HCT116 (cell line): ENCODE results near the gene GLMP. TPM values are rescaled to one million over a fixed set of nuclear protein-coding genes. Genes with fewer than 3 reads are reported as not detected.

ENCODE experiments used
- ATAC-seq: fragments of 200-7000 bp; cut with Tn5 transposase; 2 replicates; pipeline ENCODE4 v1.9.1; 2020; ENCODE audit warnings: mild to moderate bottlenecking, moderate library complexity
- BruUV-seq: library from RNA; stranded (reverse); fragments of 400-500 nt; replicated peaks from 2 replicates; lab custom pipeline; 2021; lab: Mats Ljungman, UMichigan
- CTCF ChIA-PET: fragments of 300-600 bp; sonication (Branson Sonifier 250); formaldehyde crosslinking; loops from one replicate; lab custom pipeline; 2021; ENCODE audit warnings: antibody characterized with exemption; lab: Charles Lee
- POLR2A ChIA-PET: fragments of 300-600, 350-600 bp; sonication (Branson Sonifier 250); formaldehyde crosslinking; loops from one replicate; lab custom pipeline; 2021; ENCODE audit warnings: antibody characterized with exemption; lab: Charles Lee
- RAD21 ChIA-PET, 2 experiments: fragments of 300-600 bp; sonication (Branson Sonifier 250); formaldehyde crosslinking; loops; one replicate each; lab custom pipeline; 2023; ENCODE audit warnings: low total read pairs in 2 of 2; ENCODE audit not compliant: uncharacterized antibody in 2 of 2, unreplicated experiment in 2 of 2, low non-redundant PET in 1 of 2; lab: Charles Lee
- DNase-seq: peaks from one replicate; pipeline ENCODE4 v3.0.0-alpha.2; 2010; ENCODE audit warnings: low read depth, low spot score
- H2AFZ ChIP-seq: fragments of 200-600 bp; shearing (Covaris generic), sonication (generic); 2 replicates; pipeline ENCODE4 v1.6.1; 2017; ENCODE audit warnings: low read depth, mixed run types, mixed read lengths, antibody characterized with exemption, low read length; ENCODE audit not compliant: poor library complexity, severe bottlenecking
- H3K27ac ChIP-seq: 2 replicates; pipeline ENCODE4 v1.5.1; 2012; ENCODE audit warnings: low read depth, low read length
- H3K27me3 ChIP-seq: fragments of 200-600 bp; sonication (generic); 2 replicates; pipeline ENCODE4 v1.6.1; 2016; ENCODE audit warnings: mixed run types, low read length, mixed read lengths; ENCODE audit not compliant: insufficient read depth
- H3K36me3 ChIP-seq, 2 experiments: fragments of 200-500 bp in 1 of 2; fragments of 200-600 bp in 1 of 2; sonication (Bioruptor generic) in 1 of 2; sonication (generic) in 1 of 2; 2 replicates each; pipeline versions ENCODE4 v1.5.1 to v1.6.1; 2014 to 2016; ENCODE audit warnings: low read length in 2 of 2, inconsistent platforms in 1 of 2, mixed read lengths in 1 of 2, mixed run types in 1 of 2; ENCODE audit not compliant: insufficient read depth in 2 of 2, control insufficient read depth in 1 of 2
- H3K4me1 ChIP-seq, 2 experiments: fragments of 200-600 bp in 1 of 2; sonication (generic) in 1 of 2; 2 replicates each; pipeline versions ENCODE4 v1.5.1 to v1.6.1; 2012 to 2017; ENCODE audit warnings: low read length in 2 of 2, inconsistent platforms in 1 of 2, mild to moderate bottlenecking in 1 of 2, mixed read lengths in 1 of 2, mixed run types in 1 of 2, moderate library complexity in 1 of 2; ENCODE audit not compliant: insufficient read depth in 2 of 2, control insufficient read depth in 1 of 2
- H3K4me2 ChIP-seq: fragments of 200-600 bp; sonication (generic); 2 replicates; pipeline ENCODE4 v1.6.1; 2017; ENCODE audit warnings: mixed run types, low read length, mixed read lengths
- H3K4me3 ChIP-seq, 2 experiments: fragments of 200-600 bp in 1 of 2; sonication (generic) in 1 of 2; replicated peaks in 1 of 2; 2 replicates each; pipeline ENCODE4 v1.5.1; 2011 to 2016; ENCODE audit warnings: low read length in 2 of 2, control low read depth in 1 of 2, low read depth in 1 of 2, mild to moderate bottlenecking in 1 of 2, mixed read lengths in 1 of 2, mixed run types in 1 of 2
- H3K79me2 ChIP-seq: fragments of 200-600 bp; sonication (generic); 2 replicates; pipeline ENCODE4 v1.6.1; 2017; ENCODE audit warnings: mild to moderate bottlenecking, mixed run types, low read length, moderate library complexity, mixed read lengths; ENCODE audit not compliant: insufficient read depth
- H3K9ac ChIP-seq: fragments of 200-600 bp; sonication (generic); 2 replicates; pipeline ENCODE4 v1.6.1; 2016; ENCODE audit warnings: low read length, mixed read lengths
- H3K9me2 ChIP-seq: fragments of 200-600 bp; sonication (generic), shearing (Covaris generic); 2 replicates; pipeline ENCODE4 v1.6.1; 2017; ENCODE audit warnings: mixed run types, mild to moderate bottlenecking, moderate library complexity; ENCODE audit not compliant: insufficient read depth
- H3K9me3 ChIP-seq, 2 experiments: fragments of 200-500 bp in 1 of 2; fragments of 200-600 bp in 1 of 2; sonication (Bioruptor generic) in 1 of 2; sonication (generic) in 1 of 2; 2 replicates each; pipeline ENCODE4 v1.6.1; 2014 to 2017; ENCODE audit warnings: low read length in 2 of 2, mixed read lengths in 2 of 2, inconsistent platforms in 1 of 2, low read depth in 1 of 2, mild to moderate bottlenecking in 1 of 2, mixed run types in 1 of 2, moderate library complexity in 1 of 2; ENCODE audit not compliant: control insufficient read depth in 1 of 2, insufficient read depth in 1 of 2
- H4K20me1 ChIP-seq: fragments of 200-600 bp; sonication (generic), shearing (Covaris generic); 2 replicates; pipeline ENCODE4 v1.6.1; 2017; ENCODE audit warnings: mixed run types, mild to moderate bottlenecking, moderate library complexity; ENCODE audit not compliant: insufficient read depth
- EGR1 ChIP-seq: IDR thresholded peaks from 2 replicates; pipeline ENCODE4 v1.6.1; 2012; ENCODE audit warnings: low read depth
- EZH2 ChIP-seq: fragments of 200-600 bp; sonication (generic); IDR thresholded peaks from 2 replicates; pipeline ENCODE4 v1.6.1; 2017; ENCODE audit warnings: antibody characterized with exemption, mixed run types
- EZH2phosphoT487 ChIP-seq: fragments of 200-600 bp; IDR thresholded peaks from 2 replicates; pipeline ENCODE4 v1.6.1; 2018; ENCODE audit warnings: antibody characterized with exemption, borderline replicate concordance
- POLR2A ChIP-seq: IDR thresholded peaks from 2 replicates; pipeline ENCODE4 v1.7.0; 2011; ENCODE audit warnings: borderline replicate concordance; ENCODE audit not compliant: insufficient read depth, insufficient read length; ENCODE audit errors: extremely low read depth
- POLR2AphosphoS5 ChIP-seq: IDR thresholded peaks from 2 replicates; pipeline ENCODE4 v1.6.1; 2011; ENCODE audit warnings: mild to moderate bottlenecking, low read depth, low read length, moderate library complexity
- SIN3A ChIP-seq: IDR thresholded peaks from 2 replicates; pipeline ENCODE4 v1.6.1; 2012; ENCODE audit warnings: low read depth
- SP1 ChIP-seq: IDR thresholded peaks from 2 replicates; pipeline ENCODE4 v1.6.1; 2012; ENCODE audit warnings: low read depth
- SRF ChIP-seq: IDR thresholded peaks from 2 replicates; pipeline ENCODE4 v1.6.1; 2012; ENCODE audit warnings: low read depth
- TCF7L2 ChIP-seq: IDR thresholded peaks from 2 replicates; pipeline ENCODE4 v1.7.0; 2011; ENCODE audit warnings: borderline replicate concordance, inconsistent platforms; ENCODE audit not compliant: insufficient read depth, insufficient read length; ENCODE audit errors: extremely low read depth
- YY1 ChIP-seq: IDR thresholded peaks from 2 replicates; pipeline ENCODE4 v1.6.1; 2011; ENCODE audit warnings: low read length, low read depth, moderate library complexity, mild to moderate bottlenecking; ENCODE audit not compliant: insufficient replicate concordance; ENCODE audit errors: extremely low read depth
- ZFX ChIP-seq: fragments of 450-650 bp; IDR thresholded peaks from 2 replicates; pipeline ENCODE4 v1.6.1; 2017
- ZNF274 ChIP-seq: fragments of 200-500 bp; sonication (Bioruptor generic); IDR thresholded peaks from 2 replicates; pipeline ENCODE4 v1.6.1; 2014; ENCODE audit warnings: mild to moderate bottlenecking, low read depth, low read length, inconsistent platforms
- intact Hi-C: fragments of 100-400 bp; cut with micrococcal nuclease; formaldehyde crosslinking; loops from 2 replicates; pipeline ENCODE4 v1.10.0; 2022
- total RNA-seq: library from RNA; stranded (reverse); gene quantifications from one replicate; pipeline ENCODE4 v1.2.1, GENCODE V29; 2021; ENCODE audit not compliant: unreplicated experiment
- TF ChIP-seq, protein P1 (sequence below): IDR thresholded peaks from 2 replicates; pipeline ENCODE4 v1.6.1; 2012
- TF ChIP-seq, protein P2 (sequence below): IDR thresholded peaks from 2 replicates; pipeline ENCODE4 v1.6.1; 2012

The GLMP gene
- total RNA-seq, 1 experiment from 2014 or later = 27.8 TPM

DNA sequence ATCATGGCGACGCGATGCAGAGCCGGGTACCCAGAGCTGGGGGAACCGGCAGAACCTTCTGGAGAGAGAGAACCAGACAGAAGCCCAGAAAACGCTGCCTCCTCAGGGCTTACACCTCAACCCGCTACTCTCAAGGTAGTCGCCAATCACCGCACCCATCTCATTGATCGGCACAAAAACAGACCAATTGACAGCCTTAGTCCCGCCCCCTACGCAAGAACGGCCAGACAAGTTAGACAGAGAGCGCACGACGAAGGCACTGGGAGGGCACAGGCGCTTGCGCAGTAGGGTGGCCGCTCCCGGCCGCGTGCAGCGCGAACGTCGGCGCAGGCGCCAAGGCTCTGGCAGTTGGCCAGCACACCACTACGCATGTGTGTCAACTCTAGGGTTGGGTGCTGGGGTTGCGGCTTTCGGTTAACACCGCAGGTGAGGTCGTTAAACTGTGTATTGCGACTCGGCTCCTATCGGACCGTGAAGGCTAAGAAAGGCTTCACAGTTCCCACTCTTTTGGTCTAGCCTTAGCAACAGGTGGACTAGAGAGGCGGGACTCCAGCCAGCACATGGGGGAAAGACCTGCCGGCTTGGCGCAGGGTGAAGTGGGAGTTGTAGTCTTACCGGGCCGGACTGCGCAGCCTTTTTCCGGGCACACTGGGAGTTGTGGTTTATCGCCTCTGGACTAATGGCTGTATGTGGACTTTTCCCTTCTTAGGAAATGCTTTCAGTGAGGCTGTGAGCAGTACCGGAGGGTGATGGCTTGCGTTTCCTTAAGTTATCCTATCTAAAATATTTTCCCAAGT is 42.9 kb upstream of the GLMP start, which contains the start of the genes CCT3 and TSACC:
CCT3 (minus strand) TSS at position 113 of the 797 bp plus-strand sequence; CDS start at position 5, 108 bp downstream.
TSACC (plus strand) TSS at position 347 of the 797 bp plus-strand sequence. CDS start 1,232 bp downstream, outside the sequence.
- Histone ChIP-seq H3K36me3 (peaks cover 26 to 32% of the 10 kb centered on the region in 2 experiments), H3K9me3 (no peaks in the 10 kb centered on the region), H3K27ac (peak within 1 kb of the TSS; percentile 78), H3K27me3 (no peaks in the 10 kb centered on the region), H3K4me2 (peak within 1 kb of the TSS; percentile 86), H3K4me1 (peaks cover 7 to 22% of the 10 kb centered on the region in 2 experiments), H3K79me2 (peaks cover 48% of the 10 kb centered on the region), H2AFZ (no peak within 1 kb of the TSS), H4K20me1 (peaks cover 23% of the 10 kb centered on the region; the same call in 1 of the 2 replicates), H3K9ac (peak within 1 kb of the TSS; percentile 91), H3K9me2 (no peaks in the 10 kb centered on the region), H3K4me3 (peak within 1 kb of the TSS; percentile 75 to 98)
- DNase-seq (peak; percentile 100), ATAC-seq (peak; percentile 92)
- BruUV-seq = no TSS peak
- ChIA-PET RAD21 (no interaction called here), CTCF (interaction anchor here (0.9 kb wide), 1 partner anchor 19 kb away, joined by 4 read pairs; no protein-coding TSS in a partner anchor), POLR2A (interaction anchor here (0.7 to 1.3 kb wide), 2 partner anchors 16 to 22 kb away, joined by 3 read pairs; no protein-coding TSS in a partner anchor)
- TF ChIP-seq, protein P1, sequence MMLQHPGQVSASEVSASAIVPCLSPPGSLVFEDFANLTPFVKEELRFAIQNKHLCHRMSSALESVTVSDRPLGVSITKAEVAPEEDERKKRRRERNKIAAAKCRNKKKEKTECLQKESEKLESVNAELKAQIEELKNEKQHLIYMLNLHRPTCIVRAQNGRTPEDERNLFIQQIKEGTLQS = no peak
- TF ChIP-seq YY1 = peak; percentile 84
- no peak for TF ChIP-seq EZH2phosphoT487
- TF ChIP-seq EGR1 = no peak
- TF ChIP-seq TCF7L2 = no peak
- 0 out of 2 replicates have a peak, but pooled peaks have one; percentile 51 for TF ChIP-seq SIN3A
- no peak for TF ChIP-seq ZFX
- TF ChIP-seq POLR2AphosphoS5 = peak; percentile 98
- TF ChIP-seq ZNF274 = no peak
- TF ChIP-seq EZH2 = no peak
- TF ChIP-seq SP1 = peak; percentile 100
- TF ChIP-seq, protein P2, sequence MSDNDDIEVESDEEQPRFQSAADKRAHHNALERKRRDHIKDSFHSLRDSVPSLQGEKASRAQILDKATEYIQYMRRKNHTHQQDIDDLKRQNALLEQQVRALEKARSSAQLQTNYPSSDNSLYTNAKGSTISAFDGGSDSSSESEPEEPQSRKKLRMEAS = peak; percentile 92
- peak; percentile 93 for TF ChIP-seq POLR2A
- TF ChIP-seq SRF = no peak
- intact Hi-C loops = loop anchor here (2.0 kb wide), 2 partner anchors 18 to 56 kb away; partner anchors contain the start of gene SMG5
